HG03521 (cell line): Measurements from ENCODE around the gene GNAL.

Experiments
- ATAC-seq: cut with Tn5 transposase; IDR thresholded peaks from one replicate; pipeline ENCODE4 v1.9.1; 2021; ENCODE audit warnings: mild to moderate bottlenecking, moderate library complexity; ENCODE audit not compliant: unreplicated experiment

GNAL gene

GRCh38 chr18:11801573-11801972 is 112.5 kb downstream of the GNAL start:
- no peak for ATAC-seq

- ATAC-seq: no peak
These were observed 113.1 kb downstream of the GNAL start for GRCh38 chr18:11802158-11802557.

- ATAC-seq: no peak
These were observed 113.5 kb downstream of the GNAL start for GRCh38 chr18:11802586-11802985.

GRCh38 chr18:11807233-11807632 is 118.2 kb downstream of the GNAL start:
- no peak for ATAC-seq

- ATAC-seq: no peak
These were observed 119.2 kb downstream of the GNAL start for GRCh38 chr18:11808001-11808855.

GRCh38 chr18:11809895-11810294 is 120.8 kb downstream of the GNAL start:
- ATAC-seq: no peak

- ATAC-seq: no peak
These were observed 121.3 kb downstream of the GNAL start for GRCh38 chr18:11810379-11810778.

- ATAC-seq: no peak
These were observed 121.9 kb downstream of the GNAL start for GRCh38 chr18:11811009-11811408.

- ATAC-seq: no peak
These were observed 128.2 kb downstream of the GNAL start for GRCh38 chr18:11817229-11817628.

- ATAC-seq: no peak
These were observed 129.6 kb downstream of the GNAL start for GRCh38 chr18:11818486-11819203.

GRCh38 chr18:11819938-11820337 is 130.9 kb downstream of the GNAL start:
- ATAC-seq: no peak

GRCh38 chr18:11820697-11821096 is 131.6 kb downstream of the GNAL start:
- no peak for ATAC-seq

GRCh38 chr18:11821208-11821607 is 132.1 kb downstream of the GNAL start:
- no peak for ATAC-seq

GRCh38 chr18:11821643-11822237 is 132.7 kb downstream of the GNAL start:
- no peak for ATAC-seq

- no peak for ATAC-seq
These were observed 134.5 kb downstream of the GNAL start for GRCh38 chr18:11823545-11823944.

GRCh38 chr18:11826836-11827235 is 137.8 kb downstream of the GNAL start:
- ATAC-seq: no peak

GRCh38 chr18:11828786-11829432 is 139.8 kb downstream of the GNAL start:
- ATAC-seq: no peak

GRCh38 chr18:11830585-11830984 is 141.5 kb downstream of the GNAL start:
- no peak for ATAC-seq

- ATAC-seq: no peak
These were observed 142.9 kb downstream of the GNAL start for GRCh38 chr18:11831921-11832320.

- no peak for ATAC-seq
These were observed 145.7 kb downstream of the GNAL start for GRCh38 chr18:11834772-11835171.

GRCh38 chr18:11839556-11839955 is 150.5 kb downstream of the GNAL start:
- no peak for ATAC-seq
